Measurements from ENCODE around the gene CDH4.

CDH4 gene

GRCh38 chr20:61514805-61515505 lies 262.9 kb downstream of the CDH4 start:
- Mint-ChIP-seq H3K27ac (no peak overlapping the region), H3K4me3 (no peak overlapping the region), H3K36me3 (no peaks in the 10 kb centered on the region), H3K4me1 (no peaks in the 10 kb centered on the region), H3K9me3 (peaks cover 3% of the 10 kb centered on the region)
- no peak for ATAC-seq
- no peak for DNase-seq (ENCODE audit: low spot score in 2 of 2)

GRCh38 chr20:61515922-61516321 lies 263.9 kb downstream of the CDH4 start:
- no peaks in the 10 kb centered on the region for H3K36me3 Mint-ChIP-seq
- H3K4me1 Mint-ChIP-seq = no peaks in the 10 kb centered on the region
- no peak overlapping the region for H3K27ac Mint-ChIP-seq
- DNase-seq (ENCODE audit: low spot score in 2 of 2) (no peak), ATAC-seq (no peak)
- peaks cover 3% of the 10 kb centered on the region for H3K9me3 Mint-ChIP-seq
- H3K4me3 Mint-ChIP-seq = no peak overlapping the region

GRCh38 chr20:61516346-61517208 lies 264.5 kb downstream of the CDH4 start:
- ATAC-seq = no peak
- peaks cover 3% of the 10 kb centered on the region for H3K9me3 Mint-ChIP-seq
- H3K4me3 Mint-ChIP-seq = no peak overlapping the region
- H3K27ac Mint-ChIP-seq = no peak overlapping the region
- H3K4me1 Mint-ChIP-seq = no peaks in the 10 kb centered on the region
- DNase-seq (ENCODE audit: low spot score in 2 of 2) = no peak
- H3K36me3 Mint-ChIP-seq = no peaks in the 10 kb centered on the region

DNA sequence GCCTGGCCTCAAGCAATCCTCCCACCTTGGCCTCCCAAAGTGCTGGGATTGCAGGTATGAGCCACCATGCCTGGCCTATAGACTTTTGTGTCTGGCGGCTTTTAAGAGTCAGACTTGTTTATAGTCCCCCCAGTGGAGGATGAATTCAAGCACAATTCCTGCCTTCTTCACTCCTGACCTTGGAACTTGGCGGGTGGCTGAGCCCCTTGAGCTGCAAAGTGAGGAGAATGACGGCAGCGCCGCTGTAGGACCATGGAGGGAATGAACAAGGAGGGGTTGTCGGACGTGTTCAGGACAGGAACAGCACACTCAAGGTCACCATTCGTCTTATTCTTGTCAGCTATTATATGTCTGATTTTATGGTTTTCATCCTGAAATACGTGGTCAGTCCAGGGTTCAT lies 265.4 kb downstream of the CDH4 start:
- ATAC-seq (no peak), DNase-seq (ENCODE audit: low spot score in 2 of 2) (no peak)
- H3K9me3 Mint-ChIP-seq = peaks cover 3% of the 10 kb centered on the region
- H3K36me3 Mint-ChIP-seq = no peaks in the 10 kb centered on the region
- H3K4me3 Mint-ChIP-seq = no peak overlapping the region
- no peak overlapping the region for H3K27ac Mint-ChIP-seq
- H3K4me1 Mint-ChIP-seq = no peaks in the 10 kb centered on the region

GRCh38 chr20:61518424-61518951 lies 266.4 kb downstream of the CDH4 start:
- no peak for ATAC-seq
- Mint-ChIP-seq H3K27ac (no peak overlapping the region), H3K36me3 (no peaks in the 10 kb centered on the region), H3K9me3 (peaks cover 3% of the 10 kb centered on the region), H3K4me1 (no peaks in the 10 kb centered on the region), H3K4me3 (no peak overlapping the region)
- DNase-seq (ENCODE audit: low spot score in 2 of 2) = no peak

DNA sequence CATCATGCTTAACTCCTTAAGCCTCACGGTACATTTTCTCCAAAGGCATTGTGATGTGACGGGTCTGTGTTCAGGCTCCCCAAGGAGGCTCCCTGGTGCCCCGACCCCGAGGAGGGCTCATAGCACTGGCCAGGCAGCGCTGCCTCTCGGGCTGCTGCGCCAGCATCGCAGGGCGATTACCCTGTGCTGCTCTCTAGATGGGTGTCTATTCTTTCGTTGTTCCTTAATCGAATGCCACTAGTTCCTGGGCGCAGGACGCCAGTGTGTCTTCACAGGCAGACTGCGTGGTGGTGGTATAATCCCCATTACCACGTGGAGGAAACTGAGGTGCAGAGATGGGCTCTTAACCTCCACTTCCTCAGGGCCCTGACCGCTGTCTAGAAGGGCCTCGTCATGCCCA lies 267.4 kb downstream of the CDH4 start:
- Mint-ChIP-seq H3K27ac (no peak overlapping the region), H3K36me3 (no peaks in the 10 kb centered on the region), H3K4me3 (no peak overlapping the region), H3K4me1 (no peaks in the 10 kb centered on the region), H3K9me3 (peaks cover 3% of the 10 kb centered on the region)
- DNase-seq (ENCODE audit: low spot score in 2 of 2) (no peak), ATAC-seq (no peak)

GRCh38 chr20:61520076-61520892 lies 268.2 kb downstream of the CDH4 start:
- DNase-seq (ENCODE audit: low spot score in 2 of 2) (no peak), ATAC-seq (no peak)
- Mint-ChIP-seq H3K4me1 (no peaks in the 10 kb centered on the region), H3K4me3 (no peak overlapping the region), H3K36me3 (no peaks in the 10 kb centered on the region), H3K9me3 (peaks cover 3% of the 10 kb centered on the region), H3K27ac (no peak overlapping the region)

DNA sequence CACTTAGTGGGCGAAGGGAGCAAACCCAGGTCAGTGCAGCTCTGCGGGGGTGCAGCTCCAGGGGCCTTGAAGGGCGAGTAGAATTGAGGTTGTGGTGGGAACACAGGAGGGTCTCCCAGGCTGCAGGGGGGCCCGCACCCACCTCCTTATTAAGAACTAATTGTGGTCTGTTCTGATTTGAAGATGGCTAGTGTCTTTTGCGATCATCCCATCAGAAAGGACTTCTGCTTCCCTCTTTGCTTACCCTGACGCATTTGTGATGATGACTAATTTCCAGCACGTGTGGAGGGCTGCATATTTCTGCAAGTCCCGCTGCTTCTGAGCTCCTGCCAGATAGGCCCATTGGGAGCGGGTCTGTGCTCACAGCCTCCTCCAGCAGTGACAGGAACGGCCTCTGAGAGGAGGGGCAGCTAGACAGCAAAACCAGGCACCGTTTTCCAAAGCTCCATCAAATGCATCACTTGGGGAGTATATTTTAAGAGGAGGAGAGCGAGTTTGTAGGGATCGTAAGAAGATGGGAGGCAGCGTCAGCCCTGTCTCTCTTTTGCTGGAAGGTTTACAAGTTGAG lies 268.9 kb downstream of the CDH4 start:
- H3K4me1 Mint-ChIP-seq = no peaks in the 10 kb centered on the region
- ATAC-seq = no peak
- no peak overlapping the region for H3K4me3 Mint-ChIP-seq
- no peak for DNase-seq (ENCODE audit: low spot score in 2 of 2)
- no peak overlapping the region for H3K27ac Mint-ChIP-seq
- H3K9me3 Mint-ChIP-seq = peaks cover 3% of the 10 kb centered on the region
- no peaks in the 10 kb centered on the region for H3K36me3 Mint-ChIP-seq

GRCh38 chr20:61521687-61522420 lies 269.8 kb downstream of the CDH4 start:
- Mint-ChIP-seq H3K4me3 (no peak overlapping the region), H3K4me1 (no peaks in the 10 kb centered on the region), H3K9me3 (peaks cover 3% of the 10 kb centered on the region), H3K36me3 (no peaks in the 10 kb centered on the region), H3K27ac (no peak overlapping the region)
- DNase-seq (ENCODE audit: low spot score in 2 of 2) (no peak), ATAC-seq (no peak)

GRCh38 chr20:61522498-61523090 lies 270.5 kb downstream of the CDH4 start:
- Mint-ChIP-seq H3K27ac (no peak overlapping the region), H3K4me3 (no peak overlapping the region), H3K4me1 (no peaks in the 10 kb centered on the region), H3K9me3 (peaks cover 3% of the 10 kb centered on the region), H3K36me3 (no peaks in the 10 kb centered on the region)
- DNase-seq (ENCODE audit: low spot score in 2 of 2) = no peak
- no peak for ATAC-seq

GRCh38 chr20:61523145-61523544 lies 271.1 kb downstream of the CDH4 start:
- H3K27ac Mint-ChIP-seq = no peak overlapping the region
- DNase-seq (ENCODE audit: low spot score in 2 of 2) (no peak), ATAC-seq (no peak)
- peaks cover 3% of the 10 kb centered on the region for H3K9me3 Mint-ChIP-seq
- H3K4me1 Mint-ChIP-seq = no peaks in the 10 kb centered on the region
- no peaks in the 10 kb centered on the region for H3K36me3 Mint-ChIP-seq
- H3K4me3 Mint-ChIP-seq = no peak overlapping the region

- Mint-ChIP-seq H3K4me3 (no peak overlapping the region), H3K9me3 (no peaks in the 10 kb centered on the region), H3K4me1 (no peaks in the 10 kb centered on the region), H3K36me3 (no peaks in the 10 kb centered on the region), H3K27ac (no peak overlapping the region)
- ATAC-seq = no peak
- no peak for DNase-seq (ENCODE audit: low spot score in 2 of 2)
Measured at GRCh38 chr20:61524951-61525666, 273.0 kb downstream of the CDH4 start.

- H3K9me3 Mint-ChIP-seq = no peaks in the 10 kb centered on the region
- no peak for DNase-seq (ENCODE audit: low spot score in 2 of 2)
- H3K36me3 Mint-ChIP-seq = no peaks in the 10 kb centered on the region
- no peak overlapping the region for H3K4me3 Mint-ChIP-seq
- ATAC-seq = no peak
- H3K27ac Mint-ChIP-seq = no peak overlapping the region
- H3K4me1 Mint-ChIP-seq = no peaks in the 10 kb centered on the region
Measured at GRCh38 chr20:61525781-61526431, 273.8 kb downstream of the CDH4 start.

Data from stimulated activated effector memory CD8-positive, alpha-beta T cell treated with anti-CD3 and anti-CD28 coated beads, Interleukin-12 subunit alpha, Interleukin-12 subunit beta, amount 100 ng/mL, for 72 hours (primary cell).